HTERT RPE-1 (cell line): ENCODE results near the gene STX19.
"Not testable (repeated sequence)": the region's sequence is repeated elsewhere in the genome, so short reads cannot be mapped to it uniquely, and the experiment has no call there.

Experiments used
- in situ Hi-C: fragments of 300-500 bp; cut with MboI; formaldehyde crosslinking; loops from 4 replicates; pipeline ENCODE4 v1.14.3; 2020; ENCODE audit warnings: low sequenced_read_pairs

The STX19 gene

GRCh38 chr3:93979850-93980676, 48.3 kb downstream of the STX19 start, which contains the start of gene ARL13B:
Gene ARL13B (plus strand): TSS chr3:93980155. CDS start chr3:93980424, 269 bp downstream.
- in situ Hi-C loops = no loop called here

- in situ Hi-C loops = no loop called here
Measured at GRCh38 chr3:93973131-93974126, 55.0 kb downstream of the STX19 start, which contains the start of gene PROS1. Gene PROS1 (minus strand): TSS chr3:93973896. CDS start chr3:93973749, 147 bp downstream.

GRCh38 chr3:93969997-93970396, 58.4 kb downstream of the STX19 start:
- in situ Hi-C loops = no loop called here

- in situ Hi-C loops = no loop called here
Measured at GRCh38 chr3:93969443-93969842, 59.0 kb downstream of the STX19 start.

- in situ Hi-C loops = not testable (repeated sequence)
Measured at GRCh38 chr3:93965106-93965505, 63.3 kb downstream of the STX19 start.
